Measurements from ENCODE around the gene EXD3.
"Not testable (repeated sequence)": the region's sequence is repeated elsewhere in the genome, so short reads cannot be mapped to it uniquely, and the experiment has no call there.

EXD3 gene

DNA sequence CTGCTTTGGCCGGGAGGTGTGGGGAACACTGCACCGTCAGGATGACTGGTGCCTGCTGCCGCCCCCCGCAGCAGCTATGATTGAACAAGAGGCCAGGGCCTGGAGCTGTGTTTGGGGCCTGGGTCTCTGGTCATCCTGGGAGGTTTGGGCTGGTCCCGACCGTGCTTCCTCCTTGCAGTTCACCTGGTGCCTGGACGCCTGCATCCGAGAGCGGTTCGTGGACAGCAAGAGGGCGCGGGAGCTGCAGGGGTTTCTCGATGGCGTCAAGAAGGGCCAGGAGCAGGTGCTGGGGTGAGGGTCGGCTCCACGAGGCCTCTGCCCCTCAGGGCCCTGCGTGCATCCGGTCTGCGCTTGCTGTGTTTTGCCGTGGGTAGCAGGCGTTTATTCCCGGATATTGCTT is 158.9 kb downstream of the EXD3 start:
- DNase-seq: no peak

DNA sequence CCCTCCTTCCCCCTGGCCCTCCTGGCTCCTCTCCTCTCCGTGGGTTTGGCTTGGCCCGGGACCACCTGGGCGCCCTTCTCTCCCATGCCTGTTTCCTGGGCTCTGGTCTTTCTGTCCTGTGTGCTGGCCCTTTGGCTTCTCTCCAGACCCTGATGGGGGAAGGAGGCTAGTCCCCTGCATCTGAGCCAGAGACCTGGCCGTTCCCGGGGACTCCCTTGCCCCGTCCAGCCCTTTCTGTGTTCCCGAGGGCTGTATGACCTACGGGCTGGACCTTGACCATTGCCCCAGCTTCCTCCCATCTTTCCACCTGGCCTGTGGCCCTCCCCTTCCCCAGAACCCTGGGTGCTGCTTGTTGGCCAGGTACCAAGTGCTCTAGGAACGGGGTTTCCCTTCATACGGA is 159.5 kb downstream of the EXD3 start:
- no peak for DNase-seq

DNA sequence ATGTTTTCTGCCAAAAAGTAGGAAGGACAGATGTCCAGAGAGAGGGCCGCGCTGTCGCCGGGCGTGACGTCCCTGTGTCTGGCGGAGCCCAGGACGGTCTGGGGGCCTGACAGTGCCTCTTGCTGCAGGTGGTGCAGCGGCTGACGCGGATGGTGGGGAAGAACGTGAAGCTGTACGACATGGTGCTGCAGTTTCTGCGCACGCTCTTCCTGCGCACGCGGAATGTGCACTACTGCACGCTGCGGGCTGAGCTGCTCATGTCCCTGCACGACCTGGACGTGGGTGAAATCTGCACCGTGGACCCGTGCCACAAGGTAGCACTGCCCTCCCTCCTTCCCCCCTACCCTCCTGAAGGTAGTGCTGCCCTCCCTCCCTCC is 160.1 kb downstream of the EXD3 start:
- no peak for DNase-seq

DNA sequence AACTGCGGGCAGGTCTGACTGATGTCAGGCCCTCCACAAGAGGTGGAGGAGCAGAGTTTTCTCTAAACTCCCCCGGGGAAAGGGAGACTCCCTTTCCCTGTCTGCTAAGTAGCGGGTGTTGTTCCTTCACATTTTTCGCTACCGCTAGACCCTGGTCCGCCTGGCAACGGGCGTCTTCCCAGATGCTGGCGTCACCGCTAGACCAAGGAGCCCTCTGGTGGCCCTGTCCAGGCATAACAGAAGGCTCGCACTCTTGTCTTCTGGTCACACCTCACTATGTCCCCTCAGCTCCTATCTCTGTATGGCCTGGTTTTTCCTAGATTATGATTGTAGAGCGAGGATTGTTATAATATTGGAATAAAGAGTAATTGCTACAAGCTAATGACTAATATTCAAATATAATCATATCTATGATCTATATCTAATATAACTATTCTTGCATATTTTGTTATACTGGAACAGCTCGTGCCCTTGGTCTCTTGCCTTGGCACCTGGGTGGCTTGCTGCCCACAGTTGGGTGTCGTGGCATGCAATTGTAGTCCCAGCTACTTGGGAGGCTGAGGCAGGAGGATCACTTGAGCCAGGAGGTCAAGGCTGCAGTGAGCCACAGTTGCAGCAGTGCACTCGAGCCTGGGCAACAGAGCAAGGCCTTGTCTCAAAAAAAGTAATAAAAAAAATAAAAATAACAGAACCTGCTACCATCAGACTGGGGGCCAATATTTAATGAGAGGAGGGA is 160.6 kb downstream of the EXD3 start:
- DNase-seq: not testable (repeated sequence)

All from NCI-H226 (cell line).